Calu3 (cell line): Measurements from ENCODE around the gene UQCC3. TPM values are rescaled to one million over a fixed set of nuclear protein-coding genes. Genes with fewer than 3 reads are reported as not detected.

Experiments
- BruUV-seq: library from RNA; stranded (reverse); fragments of 400-500 nt; replicated peaks from 2 replicates; lab custom pipeline; 2021; lab: Mats Ljungman, UMichigan
- CTCF ChIA-PET: fragments of 300-600 bp; sonication (Branson Sonifier 250); formaldehyde crosslinking; loops from one replicate; lab custom pipeline; 2022; ENCODE audit warnings: antibody characterized with exemption; lab: Charles Lee
- DNase-seq: peaks from one replicate; pipeline ENCODE4 v3.0.0; 2022
- H3K27ac Mint-ChIP-seq: one replicate; pipeline ENCODE4 v1.8.0; 2022; ENCODE audit warnings: mixed read lengths; ENCODE audit not compliant: unreplicated experiment
- H3K27me3 Mint-ChIP-seq: one replicate; pipeline ENCODE4 v1.8.0; 2022; ENCODE audit warnings: mixed read lengths; ENCODE audit not compliant: unreplicated experiment
- H3K36me3 Mint-ChIP-seq: one replicate; pipeline ENCODE4 v1.8.0; 2022; ENCODE audit warnings: mild to moderate bottlenecking, moderate library complexity, mixed read lengths; ENCODE audit not compliant: insufficient read depth, unreplicated experiment
- H3K4me1 Mint-ChIP-seq: one replicate; pipeline ENCODE4 v1.8.0; 2022; ENCODE audit warnings: mild to moderate bottlenecking, low read depth, mixed read lengths; ENCODE audit not compliant: unreplicated experiment
- H3K4me3 Mint-ChIP-seq: one replicate; pipeline ENCODE4 v1.8.0; 2022; ENCODE audit warnings: mild to moderate bottlenecking, low read depth, moderate library complexity, mixed read lengths; ENCODE audit not compliant: unreplicated experiment
- H3K9me3 Mint-ChIP-seq: one replicate; pipeline ENCODE4 v1.8.0; 2022; ENCODE audit warnings: low read depth, mixed read lengths; ENCODE audit not compliant: unreplicated experiment
- CTCF ChIP-seq: fragments of 200-600 bp; IDR thresholded peaks from one replicate; pipeline ENCODE4 v1.8.0; 2022; ENCODE audit warnings: antibody characterized with exemption; ENCODE audit not compliant: unreplicated experiment
- intact Hi-C: fragments of 100-400 bp; cut with micrococcal nuclease; formaldehyde crosslinking; loops from one replicate; pipeline ENCODE4 v1.10.0; 2022; ENCODE audit not compliant: unreplicated experiment
- total RNA-seq: library from RNA; stranded (reverse); gene quantifications from 2 replicates; pipeline ENCODE4 v1.2.3, GENCODE V29; 2022

UQCC3 gene
- total RNA-seq, 1 experiment from 2014 or later = 11.4 TPM

DNA sequence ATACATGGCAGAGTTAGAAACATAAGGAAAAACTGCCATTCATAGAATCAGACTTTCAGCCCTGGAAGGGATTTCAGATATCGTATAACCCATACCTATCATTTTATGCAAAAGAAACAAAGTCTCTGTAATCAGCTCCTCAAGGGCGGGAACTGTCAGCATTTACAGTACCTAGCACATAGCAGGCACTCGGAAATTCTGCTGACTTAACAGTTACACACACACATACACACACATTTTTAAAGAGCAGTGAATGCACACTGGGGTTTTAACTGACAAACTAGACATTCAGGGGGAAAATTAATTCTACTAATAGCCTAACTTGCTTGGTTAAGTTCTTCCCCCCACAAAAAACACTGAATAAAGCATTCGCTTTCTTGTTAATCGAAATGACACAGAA, 44.7 kb downstream of the UQCC3 start:
- intact Hi-C loops = no loop called here
- Mint-ChIP-seq H3K27ac (no peak overlapping the region), H3K36me3 (peaks cover 95% of the 10 kb centered on the region), H3K9me3 (no peaks in the 10 kb centered on the region), H3K4me3 (no peak overlapping the region), H3K27me3 (no peaks in the 10 kb centered on the region), H3K4me1 (peaks cover 44% of the 10 kb centered on the region)
- TF ChIP-seq CTCF = no peak
- no peak for DNase-seq
- BruUV-seq = no TSS peak
- CTCF ChIA-PET = interaction anchor here (1.3 kb wide), 1 partner anchor 11 kb away, joined by 3 read pairs; the partner anchor contains the start of gene HNRNPUL2

DNA sequence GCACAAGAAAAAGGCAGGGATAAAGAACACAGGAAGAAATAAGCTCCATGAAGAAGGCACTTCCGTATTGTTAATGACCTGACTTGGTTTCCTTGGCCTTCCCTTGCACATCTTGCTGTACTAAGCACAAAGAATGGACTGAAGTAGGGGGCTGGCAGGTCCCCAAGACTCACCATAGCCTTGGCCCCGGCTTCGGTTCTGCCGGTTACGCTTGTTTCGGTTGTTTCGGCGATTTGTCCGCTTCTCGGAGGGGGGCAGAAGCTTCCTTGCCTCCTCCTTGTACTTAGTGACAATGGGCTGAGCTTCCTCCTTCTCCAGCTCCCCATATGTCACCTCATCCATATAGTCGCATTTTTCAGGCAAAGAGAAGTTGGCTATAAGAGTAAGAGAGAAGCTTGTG, 45.3 kb downstream of the UQCC3 start:
- no peak overlapping the region for H3K4me3 Mint-ChIP-seq
- CTCF ChIA-PET = no interaction called here

DNA sequence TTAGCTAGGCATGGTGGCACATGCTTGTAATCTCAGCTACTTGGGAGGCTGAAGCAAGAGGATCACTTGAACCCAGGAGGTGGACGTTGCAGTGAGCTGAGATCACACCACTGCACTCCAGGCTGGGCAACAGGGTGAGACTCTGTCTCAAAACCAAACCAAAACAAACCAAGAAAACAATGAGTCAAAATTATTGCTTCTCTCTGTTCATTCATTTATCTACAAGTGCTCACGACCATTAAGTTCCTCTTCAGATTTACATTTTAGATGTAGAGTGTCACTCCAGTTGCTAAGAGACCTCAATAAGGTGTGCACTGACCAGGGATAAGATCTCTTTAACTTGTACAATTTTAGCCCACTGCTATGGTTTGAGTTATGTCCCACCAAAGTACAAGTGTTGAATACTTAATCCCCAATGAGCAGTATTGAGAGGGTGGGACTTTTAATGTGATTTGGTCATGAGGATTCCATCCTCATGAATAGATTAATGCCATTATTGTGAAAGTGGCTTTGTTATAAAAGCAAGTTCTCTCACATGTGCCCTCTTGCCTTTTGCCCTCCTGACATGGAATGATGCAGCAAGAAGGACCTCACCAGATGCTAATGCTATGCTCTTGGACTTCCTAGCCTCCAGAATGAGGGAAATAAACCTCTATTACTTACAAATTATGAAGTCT, 48.0 kb downstream of the UQCC3 start:
- no peak for TF ChIP-seq CTCF
- H3K4me3 Mint-ChIP-seq = no peak overlapping the region
- H3K27me3 Mint-ChIP-seq = no peaks in the 10 kb centered on the region
- DNase-seq = no peak
- H3K4me1 Mint-ChIP-seq = peaks cover 31% of the 10 kb centered on the region
- H3K9me3 Mint-ChIP-seq = no peaks in the 10 kb centered on the region
- intact Hi-C loops = no loop called here
- CTCF ChIA-PET = no interaction called here
- peaks cover 95% of the 10 kb centered on the region for H3K36me3 Mint-ChIP-seq
- H3K27ac Mint-ChIP-seq = no peak overlapping the region
- no TSS peak for BruUV-seq

More for the DNA sequence above, 45.3 kb downstream of the UQCC3 start:
- H3K27me3 Mint-ChIP-seq = no peaks in the 10 kb centered on the region
- no peak for TF ChIP-seq CTCF
- peaks cover 95% of the 10 kb centered on the region for H3K36me3 Mint-ChIP-seq
- H3K9me3 Mint-ChIP-seq = no peaks in the 10 kb centered on the region
- BruUV-seq = no TSS peak
- DNase-seq = no peak
- intact Hi-C loops = no loop called here
- peaks cover 44% of the 10 kb centered on the region for H3K4me1 Mint-ChIP-seq
- H3K27ac Mint-ChIP-seq = no peak overlapping the region

DNA sequence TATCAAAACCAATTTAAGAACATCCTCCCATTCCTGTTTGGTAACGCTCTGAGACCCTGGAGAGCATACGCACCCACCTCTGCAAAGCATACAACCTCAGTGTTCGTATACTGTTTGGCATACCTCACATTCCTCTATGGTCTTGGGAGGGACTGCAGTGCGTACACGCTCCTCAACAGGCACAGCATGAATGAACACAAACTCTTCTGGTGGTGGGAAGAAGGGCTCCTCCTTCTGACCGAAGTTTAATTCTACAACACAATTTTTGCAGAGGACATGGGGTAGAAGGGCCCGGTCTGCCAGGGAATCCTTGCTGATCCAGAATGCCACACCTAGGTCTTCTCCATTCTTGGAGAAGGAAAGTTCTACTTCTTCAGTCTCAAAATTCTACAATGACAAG, 50.5 kb downstream of the UQCC3 start:
- intact Hi-C loops = no loop called here
- CTCF ChIA-PET = no interaction called here
- no peak overlapping the region for H3K27ac Mint-ChIP-seq
- no peak for DNase-seq
- peaks cover 18% of the 10 kb centered on the region for H3K4me1 Mint-ChIP-seq
- TSS peak; percentile 3 for BruUV-seq
- H3K27me3 Mint-ChIP-seq = no peaks in the 10 kb centered on the region
- no peak for TF ChIP-seq CTCF
- peaks cover 94% of the 10 kb centered on the region for H3K36me3 Mint-ChIP-seq
- no peak overlapping the region for H3K4me3 Mint-ChIP-seq
- H3K9me3 Mint-ChIP-seq = no peaks in the 10 kb centered on the region

Other genes with a start within 250 kb of the UQCC3 start
- gene AHNAK, start 124.9 kb upstream of the UQCC3 start, total RNA-seq = 246 and 253 TPM in 2 replicates
- 970 and 1,189 TPM in 2 replicates for gene EEF1G, start 97.8 kb upstream of the UQCC3 start, total RNA-seq
- gene TUT1, start 80.2 kb upstream of the UQCC3 start, total RNA-seq = 21.9 and 26.3 TPM in 2 replicates
- gene MTA2, start 69.8 kb upstream of the UQCC3 start, total RNA-seq = 90.4 and 97.2 TPM in 2 replicates
- 43.3 and 51.4 TPM in 2 replicates for gene EML3, start 58.9 kb upstream of the UQCC3 start, total RNA-seq
- gene ROM1, start 58.4 kb upstream of the UQCC3 start, total RNA-seq = 1.6 and 2.6 TPM in 2 replicates
- 31.5 and 32.7 TPM in 2 replicates for gene B3GAT3, start 49.7 kb upstream of the UQCC3 start, total RNA-seq
- gene GANAB, start 25.1 kb upstream of the UQCC3 start, total RNA-seq = 356 and 377 TPM in 2 replicates
- gene INTS5, start 18.4 kb upstream of the UQCC3 start, total RNA-seq = 21.4 and 26.0 TPM in 2 replicates
- gene C11orf98, start 6.5 kb upstream of the UQCC3 start, total RNA-seq = 61.7 and 67.4 TPM in 2 replicates
- 17.7 and 23.1 TPM in 2 replicates for gene CSKMT, start 6.4 kb upstream of the UQCC3 start, total RNA-seq
- 16.4 and 21.3 TPM in 2 replicates for gene LBHD1, start 594 bp downstream of the UQCC3 start, total RNA-seq
- gene UBXN1, start 7.4 kb downstream of the UQCC3 start, total RNA-seq = 91.9 and 98.7 TPM in 2 replicates
- 0.71 and 1.5 TPM in 2 replicates for gene LRRN4CL, start 17.9 kb downstream of the UQCC3 start, total RNA-seq
- 71.5 and 88.0 TPM in 2 replicates for gene BSCL2, start 35.8 kb downstream of the UQCC3 start, total RNA-seq
- gene GNG3, start 36.0 kb downstream of the UQCC3 start, total RNA-seq = not detected in 2 replicates
- 52.6 and 52.7 TPM in 2 replicates for gene HNRNPUL2, start 55.8 kb downstream of the UQCC3 start, total RNA-seq
- 35.5 and 36.7 TPM in 2 replicates for gene TTC9C, start 56.8 kb downstream of the UQCC3 start, total RNA-seq
- 9.7 and 10.6 TPM in 2 replicates for gene ZBTB3, start 82.5 kb downstream of the UQCC3 start, total RNA-seq
- 83.4 and 86.9 TPM in 2 replicates for gene POLR2G, start 89.9 kb downstream of the UQCC3 start, total RNA-seq
- 26.0 and 28.9 TPM in 2 replicates for gene TAF6L, start 99.7 kb downstream of the UQCC3 start, total RNA-seq
- gene TMEM179B, start 115.7 kb downstream of the UQCC3 start, total RNA-seq = 65.6 and 72.3 TPM in 2 replicates
- gene TMEM223, start 120.3 kb downstream of the UQCC3 start, total RNA-seq = 19.4 and 20.5 TPM in 2 replicates
- 48.0 and 51.6 TPM in 2 replicates for gene NXF1, start 133.8 kb downstream of the UQCC3 start, total RNA-seq
- gene STX5, start 160.4 kb downstream of the UQCC3 start, total RNA-seq = 38.3 and 39.2 TPM in 2 replicates
- not detected in 2 replicates for gene TEX54, start 161.2 kb downstream of the UQCC3 start, total RNA-seq
- 87.7 and 97.4 TPM in 2 replicates for gene WDR74, start 167.9 kb downstream of the UQCC3 start, total RNA-seq
- 410 and 444 TPM in 2 replicates for gene SLC3A2, start 209.2 kb downstream of the UQCC3 start, total RNA-seq
- gene CHRM1, start 249.7 kb downstream of the UQCC3 start, total RNA-seq = not detected in 2 replicates